ENCODE measurements around the gene C1QTNF1. TPM values are rescaled to one million over a fixed set of nuclear protein-coding genes. Genes with fewer than 3 reads are reported as not detected.

Gene C1QTNF1
- total and polyA plus RNA-seq, 2 donors (not counting 3 experiments of a cell fraction or from before 2014, with no cell fraction given), result 2.5 to 4.0 TPM

- no peaks in the 10 kb centered on the region for H3K9me3 ChIP-seq (replicated peaks; ENCODE audit: control insufficient read depth, insufficient read depth, low read length)
- intact Hi-C loops (cut with micrococcal nuclease), result no loop called here
- no peaks in the 10 kb centered on the region for H3K79me2 ChIP-seq (ENCODE audit: control insufficient read depth, insufficient read depth, low read length)
- TF ChIP-seq MAX (IDR thresholded peaks at IDR 0.05; ENCODE audit: insufficient read depth, insufficient read length), result no peak
- no peak for TF ChIP-seq MYC (IDR thresholded peaks at IDR 0.05; ENCODE audit: low read depth, low read length)
- no peak for TF ChIP-seq POLR2AphosphoS5 (IDR thresholded peaks at IDR 0.05; ENCODE audit: insufficient read depth, low read depth, low read length)
- TF ChIP-seq JUN (IDR thresholded peaks at IDR 0.05; ENCODE audit: borderline replicate concordance, insufficient read depth, insufficient read length, low read depth), result no peak
- no peak for TF ChIP-seq POLR2A (IDR thresholded peaks at IDR 0.05; ENCODE audit: low read depth, low read length)
- no peak for TF ChIP-seq FOS (IDR thresholded peaks at IDR 0.05; ENCODE audit: borderline replicate concordance, insufficient read depth, low read length)
- TF ChIP-seq GATA2 (IDR thresholded peaks at IDR 0.05; ENCODE audit: insufficient read depth, insufficient read length, low read depth, low read length), result no peak
- no peak overlapping the region for H2AFZ ChIP-seq (ENCODE audit: low read depth, low read length)
- H3K9ac ChIP-seq (replicated peaks; ENCODE audit: extremely low read depth, insufficient read depth, low read length), result no peak overlapping the region
- no peaks in the 10 kb centered on the region for H3K4me1 ChIP-seq (ENCODE audit: control insufficient read depth, extremely low read depth, insufficient read depth, low read length)
- no peak overlapping the region for H3K4me2 ChIP-seq (ENCODE audit: insufficient read depth, low read length)
- FAIRE-seq (no peak), DNase-seq (ENCODE audit: low read depth, low spot score) (no peak)
- no peaks in the 10 kb centered on the region for H4K20me1 ChIP-seq (replicated peaks; ENCODE audit: control insufficient read depth, extremely low read depth, insufficient read depth, low read length)
- H3K36me3 ChIP-seq (ENCODE audit: control insufficient read depth in 2 of 2, extremely low read depth in 1 of 2, insufficient read depth in 2 of 2, low read length in 2 of 2), result no peaks in the 10 kb centered on the region
- ChIA-PET CTCF (interaction anchor here (1.2 to 2.7 kb wide), 4 partner anchors 7 to 325 kb away, joined by 3 to 37 read pairs (median 4); no protein-coding TSS in a partner anchor), POLR2A (no interaction called here)
- no peak overlapping the region for H3K4me3 ChIP-seq (replicated peaks in 1 of 3; ENCODE audit: insufficient read depth in 1 of 3, low read depth in 1 of 3, low read length in 3 of 3)
- peaks cover 5 to 9% of the 10 kb centered on the region in 2 experiments for H3K27me3 ChIP-seq (ENCODE audit: control insufficient read depth in 2 of 2, insufficient read depth in 2 of 2, low read length in 2 of 2)
- H3K27ac ChIP-seq (ENCODE audit: insufficient read depth, low read depth, low read length), result no peak overlapping the region
- no peaks in the 10 kb centered on the region for H3K9me1 ChIP-seq (replicated peaks; ENCODE audit: control insufficient read depth, extremely low read depth, insufficient read depth, low read length)
- BruUV-seq (replicated peaks), result no TSS peak
- dilution Hi-C loops (cut with MboI; ENCODE audit: extremely low pct_ligation_motif_present, low sequenced_read_pairs), result no loop called here
Observed at GRCh38 chr17:79066963-79067362, 43.0 kb downstream of the C1QTNF1 start.

GRCh38 chr17:79070266-79070880, 46.4 kb downstream of the C1QTNF1 start:
- Histone ChIP-seq H3K27ac (ENCODE audit: insufficient read depth, low read depth, low read length) (no peak overlapping the region), H3K4me3 (replicated peaks in 1 of 3; ENCODE audit: insufficient read depth in 1 of 3, low read depth in 1 of 3, low read length in 3 of 3) (no peak overlapping the region), H3K9ac (replicated peaks; ENCODE audit: extremely low read depth, insufficient read depth, low read length) (no peak overlapping the region), H3K9me1 (replicated peaks; ENCODE audit: control insufficient read depth, extremely low read depth, insufficient read depth, low read length) (no peaks in the 10 kb centered on the region), H2AFZ (ENCODE audit: low read depth, low read length) (no peak overlapping the region), H3K4me2 (ENCODE audit: insufficient read depth, low read length) (no peak overlapping the region), H3K79me2 (ENCODE audit: control insufficient read depth, insufficient read depth, low read length) (no peaks in the 10 kb centered on the region), H3K36me3 (ENCODE audit: control insufficient read depth in 2 of 2, extremely low read depth in 1 of 2, insufficient read depth in 2 of 2, low read length in 2 of 2) (no peaks in the 10 kb centered on the region), H3K4me1 (ENCODE audit: control insufficient read depth, extremely low read depth, insufficient read depth, low read length) (peaks cover 3% of the 10 kb centered on the region), H3K9me3 (replicated peaks; ENCODE audit: control insufficient read depth, insufficient read depth, low read length) (no peaks in the 10 kb centered on the region), H4K20me1 (replicated peaks; ENCODE audit: control insufficient read depth, extremely low read depth, insufficient read depth, low read length) (no peaks in the 10 kb centered on the region), H3K27me3 (ENCODE audit: control insufficient read depth in 2 of 2, insufficient read depth in 2 of 2, low read length in 2 of 2) (peaks cover 5 to 9% of the 10 kb centered on the region in 2 experiments)
- DNase-seq (ENCODE audit: low read depth, low spot score) (no peak), FAIRE-seq (no peak)
- no peak for TF ChIP-seq FOS (IDR thresholded peaks at IDR 0.05; ENCODE audit: borderline replicate concordance, insufficient read depth, low read length)
- no peak for TF ChIP-seq MYC (IDR thresholded peaks at IDR 0.05; ENCODE audit: low read depth, low read length)
- no peak for TF ChIP-seq EZH2 (IDR thresholded peaks at IDR 0.05; ENCODE audit: borderline replicate concordance, low read depth, low read length, severe bottlenecking)
- TF ChIP-seq JUN (IDR thresholded peaks at IDR 0.05; ENCODE audit: borderline replicate concordance, insufficient read depth, insufficient read length, low read depth), result no peak
- TF ChIP-seq GATA2 (IDR thresholded peaks at IDR 0.05; ENCODE audit: insufficient read depth, insufficient read length, low read depth, low read length), result no peak
- no peak for TF ChIP-seq CTCF (IDR thresholded peaks at IDR 0.05; ENCODE audit: extremely low read depth in 1 of 2, insufficient read depth in 1 of 2, low read depth in 1 of 2, low read length in 2 of 2)
- TF ChIP-seq POLR2A (IDR thresholded peaks at IDR 0.05; ENCODE audit: low read depth, low read length), result no peak
- TF ChIP-seq POLR2AphosphoS5 (IDR thresholded peaks at IDR 0.05; ENCODE audit: insufficient read depth, low read depth, low read length), result no peak
- TF ChIP-seq MAX (IDR thresholded peaks at IDR 0.05; ENCODE audit: insufficient read depth, insufficient read length), result no peak
- intact Hi-C loops (cut with micrococcal nuclease) (no loop called here), dilution Hi-C loops (cut with MboI; ENCODE audit: extremely low pct_ligation_motif_present, low sequenced_read_pairs) (no loop called here)
- ChIA-PET CTCF (interaction anchor here (0.6 to 6.5 kb wide), 6 partner anchors 15 to 330 kb away, joined by 3 to 46 read pairs (median 4); no protein-coding TSS in a partner anchor), POLR2A (interaction anchor here (0.7 kb wide), 1 partner anchor 9 kb away, joined by 3 read pairs; no protein-coding TSS in a partner anchor)
- no TSS peak for BruUV-seq (replicated peaks)
